GM12864 (cell line): ENCODE data around the gene SLC16A8.

Experiments
- DNase-seq: peaks from one replicate; pipeline ENCODE4 v3.0.0-alpha.2; 2011; ENCODE audit warnings: low read depth
- H3K4me3 ChIP-seq: 2 replicates; pipeline ENCODE4 v1.5.1; 2011; ENCODE audit warnings: mild to moderate bottlenecking, low read depth, low read length, control low read depth
- CTCF ChIP-seq: IDR thresholded peaks from 2 replicates; pipeline ENCODE4 v1.5.1; 2011; ENCODE audit warnings: low read depth, mild to moderate bottlenecking, moderate library complexity, low read length, control low read depth, inconsistent platforms; ENCODE audit errors: missing control alignments

SLC16A8 gene

GRCh38 chr22:38127869-38128268, 43.9 kb upstream of the SLC16A8 start:
- TF ChIP-seq CTCF, result no peak
- no peak for DNase-seq
- H3K4me3 ChIP-seq, result no peak overlapping the region

- H3K4me3 ChIP-seq, result no peak overlapping the region
- no peak for DNase-seq
- no peak for TF ChIP-seq CTCF
Observed at GRCh38 chr22:38126928-38127668, 43.1 kb upstream of the SLC16A8 start.

GRCh38 chr22:38125751-38126201, 41.8 kb upstream of the SLC16A8 start:
- TF ChIP-seq CTCF, result no peak
- DNase-seq, result no peak
- no peak overlapping the region for H3K4me3 ChIP-seq

- no peak for TF ChIP-seq CTCF
- peak; percentile 5 for DNase-seq
- H3K4me3 ChIP-seq, result no peak overlapping the region
Observed at GRCh38 chr22:38125038-38125610, 41.1 kb upstream of the SLC16A8 start.

GRCh38 chr22:38124236-38124974, 40.4 kb upstream of the SLC16A8 start:
- no peak for TF ChIP-seq CTCF

GRCh38 chr22:38122616-38123015, 38.6 kb upstream of the SLC16A8 start:
- no peak for TF ChIP-seq CTCF
- no peak overlapping the region for H3K4me3 ChIP-seq
- no peak for DNase-seq

More at GRCh38 chr22:38124236-38124974, 40.4 kb upstream of the SLC16A8 start:
- no peak for DNase-seq
- H3K4me3 ChIP-seq, result no peak overlapping the region
